H9 (cell line): Measurements from ENCODE around the gene SDK2. TPM values are rescaled to one million over a fixed set of nuclear protein-coding genes. Genes with fewer than 3 reads are reported as not detected.
A peak's percentile ranks its signal among the peaks of the same experiment; 100 is the strongest.

Experiments
- DNase-seq: peaks from one replicate; pipeline ENCODE4 v3.0.0-alpha.2; 2017
- H2AFZ ChIP-seq: one replicate; pipeline ENCODE4 v1.6.1; 2013; ENCODE audit warnings: mild to moderate bottlenecking, low read length, control low read depth, moderate library complexity
- H2AK5ac ChIP-seq: 2 replicates; pipeline ENCODE4 v1.6.1; 2013; ENCODE audit warnings: low read length, control low read depth, mixed read lengths; ENCODE audit not compliant: insufficient read length
- H2BK120ac ChIP-seq: one replicate; pipeline ENCODE4 v1.6.1; 2013; ENCODE audit warnings: low read depth, mild to moderate bottlenecking, low read length, control low read depth, inconsistent platforms; ENCODE audit not compliant: poor library complexity, severe bottlenecking
- H2BK12ac ChIP-seq: 2 replicates; pipeline ENCODE4 v1.6.1; 2013; ENCODE audit warnings: low read length, control low read depth, mixed read lengths, low read depth; ENCODE audit not compliant: insufficient read length
- H2BK15ac ChIP-seq: 2 replicates; pipeline ENCODE4 v1.6.1; 2013; ENCODE audit warnings: low read depth, low read length, control low read depth
- H2BK20ac ChIP-seq: one replicate; pipeline ENCODE4 v1.6.1; 2013; ENCODE audit warnings: low read depth, mild to moderate bottlenecking, low read length, control low read depth, inconsistent platforms; ENCODE audit not compliant: poor library complexity, severe bottlenecking
- H2BK5ac ChIP-seq: 2 replicates; pipeline ENCODE4 v1.6.1; 2013; ENCODE audit warnings: low read length, control low read depth, mixed read lengths; ENCODE audit not compliant: insufficient read length
- H3K14ac ChIP-seq: 2 replicates; pipeline ENCODE4 v1.6.1; 2013; ENCODE audit warnings: low read length, control low read depth; ENCODE audit not compliant: insufficient read depth
- H3K18ac ChIP-seq: 2 replicates; pipeline ENCODE4 v1.6.1; 2013; ENCODE audit warnings: low read depth, mild to moderate bottlenecking, mixed read lengths, low read length, control low read depth; ENCODE audit not compliant: insufficient read length
- H3K23ac ChIP-seq: 2 replicates; pipeline ENCODE4 v1.6.1; 2013; ENCODE audit warnings: low read length, control low read depth, mixed read lengths, low read depth; ENCODE audit not compliant: insufficient read length
- H3K23me2 ChIP-seq: 2 replicates; pipeline ENCODE4 v1.6.1; 2013; ENCODE audit warnings: low read depth, mild to moderate bottlenecking, mixed read lengths, low read length, control low read depth; ENCODE audit not compliant: insufficient read length, poor library complexity, severe bottlenecking
- H3K27ac ChIP-seq: 2 replicates; pipeline ENCODE4 v1.5.1; 2013; ENCODE audit warnings: low read length, control low read depth, mixed read lengths, low read depth; ENCODE audit not compliant: insufficient read length
- H3K27me3 ChIP-seq: 2 replicates; pipeline ENCODE4 v1.6.1; 2013; ENCODE audit warnings: low read length, control low read depth, inconsistent platforms; ENCODE audit not compliant: insufficient read depth
- H3K4ac ChIP-seq: 2 replicates; pipeline ENCODE4 v1.6.1; 2013; ENCODE audit warnings: low read depth, mild to moderate bottlenecking, control low read depth, inconsistent platforms, low read length, moderate library complexity
- H3K4me1 ChIP-seq: 2 replicates; pipeline ENCODE4 v1.6.1; 2013; ENCODE audit warnings: low read length, control low read depth, inconsistent platforms; ENCODE audit not compliant: insufficient read depth
- H3K4me2 ChIP-seq: 2 replicates; pipeline ENCODE4 v1.6.1; 2013; ENCODE audit warnings: low read length, control low read depth, mixed read lengths; ENCODE audit not compliant: insufficient read length, insufficient read depth
- H3K56ac ChIP-seq: 2 replicates; pipeline ENCODE4 v1.6.1; 2013; ENCODE audit warnings: low read depth, mild to moderate bottlenecking, mixed read lengths, low read length, control low read depth; ENCODE audit not compliant: insufficient read length
- H3K79me1 ChIP-seq: 2 replicates; pipeline ENCODE4 v1.6.1; 2013; ENCODE audit warnings: low read depth, mild to moderate bottlenecking, moderate library complexity, low read length, control low read depth, inconsistent platforms; ENCODE audit not compliant: insufficient read depth, poor library complexity, severe bottlenecking
- H3K79me2 ChIP-seq: 2 replicates; pipeline ENCODE4 v1.6.1; 2013; ENCODE audit warnings: low read length, control low read depth, inconsistent platforms; ENCODE audit not compliant: insufficient read depth
- H3K9ac ChIP-seq: 2 replicates; pipeline ENCODE4 v1.6.1; 2013; ENCODE audit warnings: low read length, control low read depth, mixed read lengths; ENCODE audit not compliant: insufficient read length; ENCODE audit errors: extremely low read depth
- H3K9me3 ChIP-seq: one replicate; pipeline ENCODE4 v1.6.1; 2013; ENCODE audit warnings: low read depth, low read length, inconsistent platforms; ENCODE audit not compliant: control insufficient read depth
- H3T11ph ChIP-seq: one replicate; pipeline ENCODE4 v1.6.1; 2013; ENCODE audit warnings: mild to moderate bottlenecking, low read length, control low read depth, inconsistent platforms
- H4K20me1 ChIP-seq: one replicate; pipeline ENCODE4 v1.6.1; 2013; ENCODE audit not compliant: control insufficient read depth, insufficient read length, insufficient read depth
- H4K5ac ChIP-seq: 2 replicates; pipeline ENCODE4 v1.6.1; 2013; ENCODE audit warnings: low read depth, mild to moderate bottlenecking, mixed read lengths, low read length, control low read depth; ENCODE audit not compliant: insufficient read length
- H4K8ac ChIP-seq: replicated peaks from 2 replicates; pipeline ENCODE4 v1.6.1; 2013; ENCODE audit warnings: low read length, control low read depth, mixed read lengths, low read depth; ENCODE audit not compliant: insufficient read length
- H4K91ac ChIP-seq: 2 replicates; pipeline ENCODE4 v1.6.1; 2013; ENCODE audit warnings: low read depth, mild to moderate bottlenecking, moderate library complexity, mixed read lengths, low read length, control low read depth; ENCODE audit not compliant: insufficient read length
- H3K27ac Mint-ChIP-seq, 3 experiments: 2 replicates in 2 of 3; 3 replicates in 1 of 3; pipeline ENCODE4 v1.8.0; 2020 to 2021; ENCODE audit warnings: mixed read lengths in 3 of 3, mild to moderate bottlenecking in 1 of 3, moderate library complexity in 1 of 3
- H3K27me3 Mint-ChIP-seq: 2 replicates; pipeline ENCODE4 v1.8.0; 2021; ENCODE audit warnings: low read depth, mild to moderate bottlenecking, moderate library complexity, mixed read lengths
- H3K36me3 Mint-ChIP-seq, 3 experiments: 2 replicates in 2 of 3; 3 replicates in 1 of 3; pipeline ENCODE4 v1.8.0; 2020 to 2021; ENCODE audit warnings: low read depth in 3 of 3, mixed read lengths in 3 of 3; ENCODE audit not compliant: insufficient read depth in 1 of 3
- H3K4me1 Mint-ChIP-seq, 2 experiments: 2 replicates each; pipeline ENCODE4 v1.8.0; 2020; ENCODE audit warnings: mixed read lengths in 2 of 2
- H3K4me3 Mint-ChIP-seq, 2 experiments: 2 replicates in 1 of 2; 3 replicates in 1 of 2; pipeline ENCODE4 v1.8.0; 2020 to 2021; ENCODE audit warnings: mild to moderate bottlenecking in 2 of 2, mixed read lengths in 2 of 2, moderate library complexity in 1 of 2
- H3K9me3 Mint-ChIP-seq, 2 experiments: 2 replicates in 1 of 2; 3 replicates in 1 of 2; pipeline ENCODE4 v1.8.0; 2020; ENCODE audit warnings: mild to moderate bottlenecking in 2 of 2, mixed read lengths in 2 of 2, moderate library complexity in 1 of 2
- whole genome bisulfite sequencing: extraction: QIAGEN DNeasy Blood & Tissue Kit; methylation state at CpG from one replicate; pipeline ENCODE4 v1.1.7; 2013; ENCODE audit warnings: missing lambda C conversion rate, low lambda C conversion rate, mixed read lengths; ENCODE audit not compliant: insufficient read length; ENCODE audit errors: extremely low coverage; 5-methylcytosine and 5-hydroxymethylcytosine counted together
- total RNA-seq: library from RNA; stranded (reverse); gene quantifications from 2 replicates; pipeline ENCODE4 v1.2.1, GENCODE V29; 2021
- TF ChIP-seq, protein P1 (sequence below): fragments of 200-600 bp; sonication (generic); conservative IDR thresholded peaks from 3 replicates; pipeline ENCODE4 v1.8.0; 2021; ENCODE audit warnings: antibody characterized with exemption, mild to moderate bottlenecking

The SDK2 gene
- total RNA-seq, 1 experiment from 2014 or later = 9.1 TPM

DNA sequence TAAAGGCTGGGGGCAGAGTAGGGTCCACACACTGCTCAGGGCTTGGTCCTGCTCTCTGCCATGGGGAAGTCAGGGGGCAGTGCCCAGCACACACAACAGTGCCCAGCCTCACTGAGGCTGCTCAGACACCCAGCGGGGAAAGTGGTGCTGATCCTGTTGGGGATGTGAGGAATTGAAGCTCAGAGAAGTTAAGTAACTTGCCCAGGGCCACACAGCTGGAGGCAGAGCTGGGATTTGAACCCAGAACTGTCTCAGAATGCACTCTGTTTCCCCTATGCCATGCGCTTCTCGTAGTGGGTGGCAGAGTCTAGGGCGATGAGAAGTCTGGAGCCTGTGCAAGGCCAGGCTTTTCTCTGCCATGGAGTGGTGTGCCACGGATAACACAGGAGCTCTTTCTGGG is 59.3 kb downstream of the SDK2 start:
- Mint-ChIP-seq H3K36me3 (no peaks in the 10 kb centered on the region), H3K9me3 (no peaks in the 10 kb centered on the region), H3K27ac (peak overlapping the region in 1 of 3 experiments; percentile 18; a peak in 1 of 7 replicates), H3K27me3 (peaks cover 8% of the 10 kb centered on the region), H3K4me1 (peaks cover 52 to 59% of the 10 kb centered on the region in 2 experiments), H3K4me3 (no peak overlapping the region)
- Histone ChIP-seq H2AFZ (no peak overlapping the region), H3K4ac (no peak overlapping the region), H3T11ph (no peak overlapping the region), H2BK120ac (no peak overlapping the region), H2AK5ac (no peak overlapping the region), H3K56ac (no peak overlapping the region), H3K27me3 (no peaks in the 10 kb centered on the region), H3K23ac (no peak overlapping the region), H2BK20ac (no peak overlapping the region), H3K4me2 (no peak overlapping the region), H4K8ac (no peak overlapping the region), H3K9me3 (no peaks in the 10 kb centered on the region), H3K79me2 (no peaks in the 10 kb centered on the region), H2BK12ac (no peak overlapping the region), H3K23me2 (no peaks in the 10 kb centered on the region), H2BK5ac (no peak overlapping the region), H4K20me1 (no peaks in the 10 kb centered on the region), H3K9ac (no peak overlapping the region), H3K27ac (no peak overlapping the region), H3K4me1 (no peaks in the 10 kb centered on the region; the same call in none of the 2 replicates), H2BK15ac (no peak overlapping the region), H4K91ac (no peak overlapping the region), H3K14ac (no peak overlapping the region), H4K5ac (no peak overlapping the region), H3K18ac (no peak overlapping the region), H3K79me1 (no peaks in the 10 kb centered on the region)
- no CpG with 5 or more reads among the region's 5 CpGs for WGBS
- TF ChIP-seq, protein P1, sequence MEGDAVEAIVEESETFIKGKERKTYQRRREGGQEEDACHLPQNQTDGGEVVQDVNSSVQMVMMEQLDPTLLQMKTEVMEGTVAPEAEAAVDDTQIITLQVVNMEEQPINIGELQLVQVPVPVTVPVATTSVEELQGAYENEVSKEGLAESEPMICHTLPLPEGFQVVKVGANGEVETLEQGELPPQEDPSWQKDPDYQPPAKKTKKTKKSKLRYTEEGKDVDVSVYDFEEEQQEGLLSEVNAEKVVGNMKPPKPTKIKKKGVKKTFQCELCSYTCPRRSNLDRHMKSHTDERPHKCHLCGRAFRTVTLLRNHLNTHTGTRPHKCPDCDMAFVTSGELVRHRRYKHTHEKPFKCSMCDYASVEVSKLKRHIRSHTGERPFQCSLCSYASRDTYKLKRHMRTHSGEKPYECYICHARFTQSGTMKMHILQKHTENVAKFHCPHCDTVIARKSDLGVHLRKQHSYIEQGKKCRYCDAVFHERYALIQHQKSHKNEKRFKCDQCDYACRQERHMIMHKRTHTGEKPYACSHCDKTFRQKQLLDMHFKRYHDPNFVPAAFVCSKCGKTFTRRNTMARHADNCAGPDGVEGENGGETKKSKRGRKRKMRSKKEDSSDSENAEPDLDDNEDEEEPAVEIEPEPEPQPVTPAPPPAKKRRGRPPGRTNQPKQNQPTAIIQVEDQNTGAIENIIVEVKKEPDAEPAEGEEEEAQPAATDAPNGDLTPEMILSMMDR = no peak
- no peak for DNase-seq
